Natural killer cell treated with Interleukin-12 subunit alpha and Interleukin-12 subunit beta and Interleukin-15 and Interleukin-18, amount 100 ng/mL, for 72 hours (primary cell): ENCODE data around the gene PITPNM1. TPM values are rescaled to one million over a fixed set of nuclear protein-coding genes. Genes with fewer than 3 reads are reported as not detected.
"Not testable (repeated sequence)": the region's sequence is repeated elsewhere in the genome, so short reads cannot be mapped to it uniquely, and the experiment has no call there.

Source experiments
- ATAC-seq, 2 donors: fragments of 150-1000 bp; cut with Tn5 transposase in 1 of 2; sonication (Bioruptor Pico), chemical (Tn5 transposase) in 1 of 2; 2 replicates each; pipeline ENCODE4 v1.10.0; 2021
- DNase-seq: peaks from one replicate; pipeline ENCODE4 v3.0.0; 2022; ENCODE audit warnings: low spot score
- H3K27ac Mint-ChIP-seq, 2 donors: 1 replicate in 1 of 2; 2 replicates in 1 of 2; pipeline ENCODE4 v1.8.0; 2022; ENCODE audit warnings: mixed read lengths in 2 of 2, mild to moderate bottlenecking in 1 of 2, moderate library complexity in 1 of 2
- H3K27me3 Mint-ChIP-seq, 2 donors: 1 replicate in 1 of 2; 2 replicates in 1 of 2; pipeline ENCODE4 v1.8.0; 2022; ENCODE audit warnings: mixed read lengths in 2 of 2
- H3K36me3 Mint-ChIP-seq: one replicate; pipeline ENCODE4 v1.8.0; 2022; ENCODE audit warnings: mixed read lengths
- H3K4me1 Mint-ChIP-seq, 2 donors: 1 replicate in 1 of 2; 2 replicates in 1 of 2; pipeline ENCODE4 v1.8.0; 2022; ENCODE audit warnings: low read depth in 2 of 2, mixed read lengths in 2 of 2, mild to moderate bottlenecking in 1 of 2
- H3K4me3 Mint-ChIP-seq: one replicate; pipeline ENCODE4 v1.8.0; 2022; ENCODE audit warnings: mixed read lengths
- H3K9me3 Mint-ChIP-seq: 2 replicates; pipeline ENCODE4 v1.8.0; 2022; ENCODE audit warnings: mixed read lengths
- total RNA-seq, 2 donors: library from RNA; stranded (reverse); gene quantifications; one replicate each; pipeline ENCODE4 v1.2.3, GENCODE V29; 2022

The PITPNM1 gene
- total RNA-seq, 2 donors from 2014 or later: 66.0 to 174 TPM

DNA sequence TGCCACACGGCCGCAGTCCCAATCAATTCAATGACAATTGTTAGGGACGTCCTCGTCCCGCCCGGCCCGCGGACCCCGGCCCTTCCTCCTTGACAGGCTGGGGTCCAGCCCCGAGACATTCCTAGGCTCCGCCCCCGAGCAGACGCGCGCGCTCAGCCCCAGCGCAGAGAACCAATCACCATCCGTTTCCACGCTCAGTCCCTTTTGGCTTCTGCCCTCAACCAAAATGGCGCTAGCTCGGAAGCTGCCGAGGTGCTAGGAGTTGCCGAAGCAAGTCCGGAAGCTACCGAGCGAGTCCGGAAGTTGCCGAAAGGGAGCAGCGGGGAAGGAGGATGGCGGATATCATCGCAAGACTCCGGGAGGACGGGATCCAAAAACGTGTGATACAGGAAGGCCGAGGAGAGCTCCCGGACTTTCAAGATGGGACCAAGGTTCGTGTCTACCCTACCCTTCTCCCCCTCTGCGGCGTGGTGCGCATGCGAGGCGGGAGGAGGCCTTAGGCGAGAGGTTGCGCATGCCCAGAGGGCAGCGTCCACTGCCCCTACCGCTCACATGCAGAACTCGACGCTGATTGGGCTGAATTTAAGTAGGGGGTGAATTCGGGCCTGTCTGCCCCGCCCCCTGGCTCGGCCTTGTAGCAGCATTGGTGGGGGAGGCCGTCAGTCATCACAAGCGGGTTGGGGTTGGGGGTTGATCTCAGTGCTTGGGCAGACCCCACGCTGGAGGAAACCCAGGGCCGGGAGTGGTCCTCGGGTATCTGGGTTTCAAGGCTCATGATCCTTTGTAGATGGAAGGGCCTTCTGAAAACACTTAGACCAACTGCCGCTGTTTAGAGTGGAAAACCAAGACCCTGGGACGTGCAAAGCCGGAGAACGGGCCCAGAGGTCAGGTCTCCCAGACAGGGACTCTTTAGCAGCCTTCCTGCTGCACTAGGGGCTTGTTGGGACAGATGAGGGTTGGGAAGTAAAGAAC is 22.1 kb downstream of the PITPNM1 start, which contains the start of gene AIP:
AIP (plus strand) TSS at position 200 of the 972 bp plus-strand sequence; CDS start at position 333, 133 bp downstream.
- DNase-seq (peak; percentile 97), ATAC-seq (peak; percentile 86 to 97)
- peaks cover 50 to 53% of the 10 kb centered on the region in 2 donors for H3K4me1 Mint-ChIP-seq
- H3K27me3 Mint-ChIP-seq: no peaks in the 10 kb centered on the region
- peak within 1 kb of the TSS; percentile 96 for H3K4me3 Mint-ChIP-seq
- H3K9me3 Mint-ChIP-seq: no peaks in the 10 kb centered on the region
- H3K27ac Mint-ChIP-seq: peak within 1 kb of the TSS; percentile 94 to 96
- peaks cover 7% of the 10 kb centered on the region for H3K36me3 Mint-ChIP-seq

DNA sequence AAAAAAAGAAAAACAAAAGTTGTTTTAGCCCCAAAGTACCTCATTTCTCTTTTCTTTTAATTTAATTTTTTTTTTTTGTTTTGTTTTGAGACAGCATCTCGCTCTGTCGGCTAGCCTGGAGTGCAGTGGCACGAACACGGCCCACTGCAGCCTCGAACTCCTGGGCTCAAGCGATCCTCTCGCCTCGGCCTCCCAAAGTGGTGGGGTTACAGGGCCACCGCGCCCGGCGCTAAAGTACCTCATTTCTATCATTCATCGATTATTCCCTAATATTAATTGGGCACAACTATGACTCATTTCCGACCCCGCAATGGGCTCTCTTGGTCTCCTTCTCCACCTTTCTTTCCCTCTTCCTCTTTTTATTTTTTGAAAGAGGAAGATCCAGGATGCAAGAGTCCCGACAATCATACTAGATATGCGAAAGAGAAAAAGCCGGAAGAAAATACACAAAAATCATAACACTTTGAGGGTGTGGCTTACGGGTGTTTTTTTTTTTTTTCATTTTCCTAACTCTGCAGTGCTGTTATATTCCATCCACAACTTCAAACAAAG is 22.8 kb downstream of the PITPNM1 start:
- Mint-ChIP-seq H3K4me1 (peaks cover 42 to 45% of the 10 kb centered on the region in 2 donors), H3K27ac (peak overlapping the region; percentile 94 to 96)
- DNase-seq: peak; percentile 28

DNA sequence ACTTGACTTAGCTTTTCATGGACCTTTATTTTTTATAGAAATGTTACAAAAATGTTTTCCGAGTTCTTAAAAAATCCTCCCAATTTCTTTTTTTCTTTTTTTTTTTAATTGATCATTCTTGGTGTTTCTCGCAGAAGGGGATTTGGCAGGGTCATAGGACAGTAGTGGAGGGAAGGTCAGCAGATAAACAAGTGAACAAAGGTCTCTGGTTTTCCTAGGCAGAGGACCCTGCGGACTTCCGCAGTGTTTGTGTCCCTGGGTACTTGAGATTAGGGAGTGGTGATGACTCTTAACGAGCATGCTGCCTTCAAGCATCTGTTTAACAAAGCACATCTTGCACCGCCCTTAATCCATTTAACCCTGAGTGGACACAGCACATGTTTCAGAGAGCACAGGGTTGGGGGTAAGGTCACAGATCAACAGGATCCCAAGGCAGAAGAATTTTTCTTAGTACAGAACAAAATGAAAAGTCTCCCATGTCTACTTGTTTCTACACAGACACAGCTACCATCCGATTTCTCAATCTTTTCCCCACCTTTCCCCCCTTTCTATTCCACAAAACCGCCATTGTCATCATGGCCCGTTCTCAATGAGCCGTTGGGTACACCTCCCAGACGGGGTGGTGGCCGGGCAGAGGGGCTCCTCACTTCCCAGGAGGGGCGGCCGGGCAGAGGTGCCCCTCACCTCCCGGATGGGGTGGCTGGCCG is 27.7 kb downstream of the PITPNM1 start:
- ATAC-seq, H3K4me3 Mint-ChIP-seq, H3K9me3 Mint-ChIP-seq, H3K36me3 Mint-ChIP-seq, H3K27me3 Mint-ChIP-seq, H3K4me1 Mint-ChIP-seq, H3K27ac Mint-ChIP-seq, DNase-seq: not testable (repeated sequence)

More for the DNA sequence above, 22.8 kb downstream of the PITPNM1 start:
- H3K4me3 Mint-ChIP-seq: peak overlapping the region; percentile 96
- H3K27me3 Mint-ChIP-seq: no peaks in the 10 kb centered on the region
- no peaks in the 10 kb centered on the region for H3K9me3 Mint-ChIP-seq
- ATAC-seq: no peak
- peaks cover 1% of the 10 kb centered on the region for H3K36me3 Mint-ChIP-seq

DNA sequence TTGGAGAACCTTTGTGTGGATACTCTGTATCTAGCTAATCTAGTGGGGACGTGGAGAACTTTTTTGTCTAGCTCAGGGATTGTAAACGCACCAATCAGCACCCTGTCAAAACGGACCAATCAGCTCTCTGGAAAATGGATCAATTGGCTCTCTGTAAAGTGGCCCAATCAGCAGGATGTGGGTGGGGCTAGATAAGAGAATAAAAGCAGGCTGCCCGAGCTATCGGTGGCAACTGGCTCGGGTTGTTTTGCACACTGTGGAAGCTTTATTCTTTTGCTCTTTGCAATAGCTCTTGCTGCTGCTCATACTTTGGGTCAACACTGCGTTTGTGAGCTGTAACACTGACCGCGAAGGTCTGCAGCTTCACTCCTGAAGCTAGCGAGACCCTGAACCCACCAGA is 28.5 kb downstream of the PITPNM1 start:
- not testable (repeated sequence) for ATAC-seq, H3K9me3 Mint-ChIP-seq, H3K27ac Mint-ChIP-seq, H3K27me3 Mint-ChIP-seq, DNase-seq, H3K4me3 Mint-ChIP-seq, H3K4me1 Mint-ChIP-seq, H3K36me3 Mint-ChIP-seq

DNA sequence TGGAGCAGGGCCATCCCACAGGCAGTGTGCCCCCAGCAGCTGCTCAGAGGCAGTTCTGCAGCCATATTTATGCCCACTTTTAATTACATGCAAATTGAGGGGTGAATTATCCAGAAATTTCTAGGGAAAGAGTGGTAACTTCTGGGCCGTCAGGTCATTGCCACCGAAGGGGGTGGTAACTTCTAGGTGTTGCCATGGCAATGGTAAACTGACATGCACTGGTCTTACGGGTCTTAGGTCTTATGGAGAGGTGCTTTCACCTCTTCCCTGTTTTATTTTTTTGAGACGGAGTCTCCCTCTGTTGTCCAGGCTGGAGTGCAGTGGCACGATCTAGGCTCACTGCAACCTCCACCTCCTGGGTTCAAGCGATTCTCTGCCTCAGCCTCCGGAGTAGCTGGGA is 32.3 kb downstream of the PITPNM1 start:
- Mint-ChIP-seq H3K27me3 (no peaks in the 10 kb centered on the region), H3K9me3 (no peaks in the 10 kb centered on the region), H3K4me1 (peaks cover 4 to 6% of the 10 kb centered on the region in 2 donors), H3K36me3 (no peaks in the 10 kb centered on the region), H3K27ac (no peak overlapping the region), H3K4me3 (no peak overlapping the region)
- DNase-seq (no peak), ATAC-seq (no peak)

DNA sequence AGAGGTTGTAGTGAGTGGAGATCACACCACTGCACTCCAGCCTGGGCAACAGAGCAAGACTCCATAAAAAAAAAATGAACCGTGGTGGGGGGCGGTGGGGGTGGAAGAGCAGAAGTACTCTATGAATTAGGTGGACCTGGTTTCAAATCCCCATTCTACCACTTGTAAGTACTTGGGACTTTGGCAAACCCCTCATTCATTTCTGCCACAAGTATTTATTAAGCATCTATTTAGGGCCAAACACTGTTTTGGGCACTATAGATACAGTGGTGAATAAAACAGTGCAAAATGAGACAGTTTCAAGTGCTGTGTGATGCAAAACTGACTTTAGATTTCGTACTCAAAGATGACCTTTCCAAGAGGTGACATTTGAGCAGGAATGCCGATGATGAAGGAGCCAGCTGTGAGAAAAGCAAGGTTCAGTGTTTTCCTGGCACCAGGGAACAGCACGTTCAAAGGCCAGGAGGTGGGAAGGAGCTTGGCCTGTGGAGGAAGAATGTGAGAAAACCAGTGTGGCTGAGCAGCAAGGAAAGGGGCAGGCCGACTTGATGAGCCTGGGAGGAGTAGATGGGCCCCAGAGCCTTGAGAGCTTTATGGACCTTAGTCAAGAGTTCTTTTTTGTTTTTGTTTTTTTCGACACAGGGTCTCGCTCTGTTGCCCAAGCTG is 34.7 kb downstream of the PITPNM1 start:
- H3K27me3 Mint-ChIP-seq: no peaks in the 10 kb centered on the region
- no peaks in the 10 kb centered on the region for H3K36me3 Mint-ChIP-seq
- no peak overlapping the region for H3K4me3 Mint-ChIP-seq
- peaks cover 10 to 12% of the 10 kb centered on the region in 2 donors for H3K4me1 Mint-ChIP-seq
- ATAC-seq (no peak), DNase-seq (no peak)
- no peaks in the 10 kb centered on the region for H3K9me3 Mint-ChIP-seq
- no peak overlapping the region for H3K27ac Mint-ChIP-seq

DNA sequence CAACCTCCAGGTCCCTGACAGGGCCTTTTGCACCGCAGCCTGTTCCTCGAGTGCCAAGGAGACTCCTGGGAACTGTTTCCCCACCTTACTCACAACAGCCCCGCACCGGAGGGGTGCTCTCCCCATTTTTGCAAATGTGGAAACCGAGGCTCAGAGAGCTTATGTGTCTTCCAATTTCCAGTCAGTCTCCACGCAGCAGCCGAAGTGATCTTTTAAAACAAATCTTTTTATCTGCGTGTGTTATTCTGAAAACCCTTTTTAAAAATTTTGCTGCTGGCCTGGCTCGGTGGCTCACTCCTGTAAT is 35.7 kb downstream of the PITPNM1 start:
- Mint-ChIP-seq H3K27ac (no peak overlapping the region), H3K9me3 (no peaks in the 10 kb centered on the region), H3K4me3 (peak overlapping the region; percentile 87), H3K4me1 (peaks cover 12 to 14% of the 10 kb centered on the region in 2 donors), H3K27me3 (no peaks in the 10 kb centered on the region), H3K36me3 (no peaks in the 10 kb centered on the region)
- DNase-seq (no peak), ATAC-seq (no peak)

DNA sequence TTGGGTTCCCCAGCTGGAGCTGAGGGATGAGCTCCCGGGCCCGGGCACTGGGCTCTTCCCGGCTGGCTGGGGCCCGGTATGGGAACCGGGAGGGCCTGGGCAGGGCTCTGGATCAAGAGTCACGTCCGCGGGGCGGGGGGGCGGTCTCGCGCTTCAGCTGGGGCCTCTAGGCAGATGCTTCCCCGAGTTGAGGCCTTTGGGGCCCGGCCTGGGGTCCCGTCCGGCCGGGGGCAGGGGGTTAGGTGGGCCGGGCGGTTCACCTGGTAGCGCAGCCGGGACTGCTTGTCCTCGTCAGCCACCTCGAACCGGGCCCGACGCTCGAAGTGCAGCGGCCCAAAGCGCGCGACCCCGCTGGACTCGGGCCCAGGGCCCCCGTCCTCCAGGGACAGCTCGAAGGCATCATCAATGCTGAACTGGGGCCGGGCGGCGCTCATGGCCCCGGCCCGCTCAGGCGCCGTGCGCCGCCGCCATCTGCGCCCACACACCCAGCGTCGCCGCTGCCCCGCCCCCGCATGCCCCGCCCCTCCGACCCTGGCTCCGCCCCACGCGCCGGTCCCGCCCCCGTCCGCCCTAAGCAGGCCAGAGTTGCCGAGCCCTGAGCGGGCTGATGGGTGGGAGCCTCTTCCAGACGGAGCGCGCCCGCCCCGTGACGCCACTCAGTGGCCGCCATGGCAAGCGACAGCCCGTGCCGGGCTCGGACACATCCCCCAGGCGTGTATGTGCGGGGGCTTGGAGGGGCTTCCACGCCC is 36.2 kb downstream of the PITPNM1 start, which contains the start of gene TMEM134:
TMEM134 (minus strand) TSS at position 493 of the 749 bp plus-strand sequence; CDS start at position 434, 59 bp downstream.
- H3K4me1 Mint-ChIP-seq: peaks cover 12 to 14% of the 10 kb centered on the region in 2 donors
- no peaks in the 10 kb centered on the region for H3K27me3 Mint-ChIP-seq
- DNase-seq: peak; percentile 96
- H3K9me3 Mint-ChIP-seq: no peaks in the 10 kb centered on the region
- no peaks in the 10 kb centered on the region for H3K36me3 Mint-ChIP-seq
- peak within 1 kb of the TSS; percentile 60 to 85 for H3K27ac Mint-ChIP-seq
- peak within 1 kb of the TSS; percentile 87 for H3K4me3 Mint-ChIP-seq
- peak; percentile 94 for ATAC-seq

DNA sequence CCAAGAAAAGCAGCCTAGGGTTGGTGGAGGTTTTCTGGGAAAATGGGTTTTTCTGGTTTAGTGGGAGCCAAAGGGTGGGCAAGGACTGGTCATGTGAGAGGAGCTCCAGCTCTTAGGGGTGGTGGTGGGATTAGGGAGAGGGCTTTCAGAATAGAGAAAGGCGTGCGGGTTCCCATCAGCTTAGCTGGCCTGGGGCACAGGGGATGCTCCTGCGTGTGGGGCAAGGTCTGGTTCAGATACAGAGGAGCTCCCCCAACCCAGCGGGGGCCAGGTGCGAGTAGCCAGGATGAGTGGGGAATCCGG is 36.8 kb downstream of the PITPNM1 start:
- Mint-ChIP-seq H3K4me3 (peak overlapping the region; percentile 87), H3K36me3 (no peaks in the 10 kb centered on the region), H3K4me1 (peaks cover 12 to 14% of the 10 kb centered on the region in 2 donors), H3K27me3 (no peaks in the 10 kb centered on the region), H3K9me3 (no peaks in the 10 kb centered on the region), H3K27ac (peak overlapping the region; percentile 60 to 85)
- ATAC-seq (no peak), DNase-seq (no peak)

DNA sequence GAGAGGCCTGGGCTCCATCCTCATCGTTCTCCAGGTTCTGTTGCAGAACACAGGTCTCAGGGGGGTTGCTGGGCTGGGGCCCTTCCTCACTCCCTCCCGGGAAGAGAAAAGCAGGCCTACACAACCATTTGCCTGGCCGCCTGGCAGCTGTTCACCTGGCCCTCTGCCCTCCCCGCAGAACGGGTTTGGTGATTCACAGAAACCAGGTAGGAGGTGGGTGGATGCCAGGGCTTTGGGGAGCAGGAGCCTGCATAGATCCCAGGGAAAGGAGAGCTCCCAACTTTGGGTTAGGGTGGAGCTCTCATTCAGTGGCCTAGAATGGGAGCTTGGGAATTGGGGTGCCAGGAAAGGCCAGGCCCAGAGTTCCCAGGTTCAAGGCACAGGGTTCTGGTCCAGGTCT is 37.1 kb downstream of the PITPNM1 start:
- Mint-ChIP-seq H3K27ac (peak overlapping the region; percentile 60 to 85), H3K36me3 (no peaks in the 10 kb centered on the region), H3K4me3 (peak overlapping the region; percentile 87)

DNA sequence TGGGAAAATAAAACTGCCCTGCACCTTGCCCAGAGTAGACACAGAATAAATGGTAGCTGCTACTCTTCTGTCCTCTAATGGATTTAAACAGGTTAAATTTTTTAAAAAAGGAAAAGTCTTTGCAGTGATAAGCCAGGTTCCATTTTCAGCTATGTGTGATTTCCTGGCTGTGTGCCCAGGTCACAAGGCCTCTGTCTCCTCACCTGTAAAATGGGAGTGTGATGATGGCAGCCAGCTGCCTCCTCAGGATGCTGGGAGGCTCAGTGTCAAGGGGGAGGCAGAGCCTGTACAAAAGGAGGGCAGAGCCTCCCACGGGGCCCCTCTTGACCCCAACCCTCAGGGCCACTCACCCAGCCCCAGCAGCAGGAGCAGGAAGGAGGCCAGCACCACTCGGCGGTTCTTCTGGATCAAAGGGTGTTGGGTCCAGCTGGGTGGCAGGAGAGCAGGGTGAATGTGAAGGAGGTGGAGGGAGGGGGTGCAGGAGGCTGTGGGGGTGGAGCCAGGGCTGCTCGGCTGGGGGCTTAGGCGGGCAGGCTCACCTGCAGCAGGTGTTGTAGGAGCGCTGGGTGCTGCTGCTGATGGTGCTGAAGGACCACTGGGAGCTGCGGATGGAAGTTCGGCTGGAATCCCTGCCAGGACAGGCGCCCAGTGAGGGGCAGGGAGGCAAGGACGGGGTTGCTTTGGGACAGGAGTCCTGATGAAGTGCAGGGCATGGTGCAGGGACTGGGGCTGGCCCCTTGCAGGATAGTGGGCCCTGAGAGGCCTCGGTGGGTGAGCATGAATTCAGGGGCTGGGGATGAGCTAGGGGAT is 38.0 kb downstream of the PITPNM1 start:
- Mint-ChIP-seq H3K9me3 (no peaks in the 10 kb centered on the region), H3K27ac (peak overlapping the region; percentile 60 to 85), H3K27me3 (no peaks in the 10 kb centered on the region), H3K4me1 (peaks cover 12 to 14% of the 10 kb centered on the region in 2 donors), H3K4me3 (peak overlapping the region; percentile 87), H3K36me3 (no peaks in the 10 kb centered on the region)
- no peak for DNase-seq
- ATAC-seq: no peak

More for the DNA sequence above, 37.1 kb downstream of the PITPNM1 start:
- H3K9me3 Mint-ChIP-seq: no peaks in the 10 kb centered on the region
- ATAC-seq: no peak
- H3K4me1 Mint-ChIP-seq: peaks cover 12 to 14% of the 10 kb centered on the region in 2 donors
- H3K27me3 Mint-ChIP-seq: no peaks in the 10 kb centered on the region
- no peak for DNase-seq

DNA sequence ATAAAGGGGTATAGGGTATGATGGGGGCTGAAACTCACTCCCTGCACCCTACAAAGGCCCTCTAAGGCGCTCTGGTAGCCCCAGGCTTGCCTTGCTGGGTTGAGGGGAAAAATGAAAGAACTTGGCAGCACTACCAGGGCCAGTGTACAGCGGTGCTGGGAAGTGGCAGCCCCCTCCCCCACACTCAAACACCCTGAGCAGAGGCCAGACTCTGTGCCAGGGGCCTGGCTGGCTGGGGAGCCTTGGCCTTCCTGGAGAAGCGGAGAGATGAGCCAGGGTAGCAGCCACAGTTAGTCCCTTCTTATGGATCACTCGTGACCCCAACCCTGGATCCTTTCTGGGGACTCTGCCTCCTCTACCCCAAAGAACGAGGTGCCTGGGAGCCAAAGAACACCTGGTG is 38.8 kb downstream of the PITPNM1 start:
- no peaks in the 10 kb centered on the region for H3K9me3 Mint-ChIP-seq
- H3K27ac Mint-ChIP-seq: peak overlapping the region; percentile 9 to 68
- DNase-seq (no peak), ATAC-seq (no peak)
- no peaks in the 10 kb centered on the region for H3K36me3 Mint-ChIP-seq
- H3K4me3 Mint-ChIP-seq: no peak overlapping the region
- no peaks in the 10 kb centered on the region for H3K27me3 Mint-ChIP-seq
- H3K4me1 Mint-ChIP-seq: peaks cover 12 to 14% of the 10 kb centered on the region in 2 donors
